Measurements from ENCODE around the gene SMAP1.

The SMAP1 gene

GRCh38 chr6:70667711-70668498 is at the start of gene SMAP1:
Gene SMAP1, plus strand, starts transcription at chr6:70667883. Its CDS starts 141 bp downstream, at chr6:70668024.
- DNase-seq (ENCODE audit: low read depth in 2 of 2) = peak; percentile 87 to 95

- DNase-seq (ENCODE audit: low read depth in 2 of 2) = no peak
Measured at GRCh38 chr6:70620746-70621145, 46.9 kb upstream of the SMAP1 start.

DNA sequence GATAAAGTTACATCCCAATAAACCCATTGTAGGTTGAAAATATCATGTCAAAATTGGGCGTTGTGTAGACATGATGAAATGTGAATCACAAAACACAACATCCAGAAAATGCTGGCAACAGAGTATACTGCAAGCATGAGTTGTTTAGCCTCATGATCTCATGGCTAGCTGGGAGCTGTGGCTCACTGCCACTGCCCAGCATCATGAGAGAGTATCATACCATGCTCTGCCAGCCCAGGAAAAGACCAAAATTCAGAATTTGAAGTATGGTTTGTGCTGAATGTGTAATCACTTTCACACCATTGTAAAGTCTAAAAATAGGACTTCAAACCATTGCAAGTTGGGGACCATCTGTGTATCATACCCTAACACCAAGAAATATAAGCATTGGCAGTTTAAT is 45.2 kb upstream of the SMAP1 start:
- DNase-seq (ENCODE audit: low read depth in 2 of 2) = no peak

GRCh38 chr6:70625436-70625835 is 42.2 kb upstream of the SMAP1 start:
- no peak for DNase-seq (ENCODE audit: low read depth in 2 of 2)

- no peak for DNase-seq (ENCODE audit: low read depth in 2 of 2)
Measured at GRCh38 chr6:70627500-70628254, 40.0 kb upstream of the SMAP1 start.

DNA sequence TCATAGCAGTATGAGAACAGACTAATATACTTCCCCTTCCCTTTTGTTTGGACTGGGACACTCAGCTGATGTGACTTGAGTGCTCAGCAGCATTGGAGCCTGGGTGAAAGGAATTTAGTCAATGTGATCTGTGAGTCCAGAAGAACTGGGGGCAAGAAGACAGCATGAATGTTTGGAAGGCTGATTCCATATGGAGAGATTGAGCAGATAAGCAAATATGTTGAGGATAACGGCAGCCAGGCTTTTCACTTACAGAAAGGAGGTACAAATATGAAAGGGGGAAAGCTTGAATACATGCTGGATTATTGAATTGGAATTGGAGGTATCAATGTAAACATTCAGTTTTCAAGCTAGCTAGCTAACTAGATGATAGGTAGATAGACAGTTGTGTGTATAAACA is 37.8 kb upstream of the SMAP1 start:
- no peak for DNase-seq (ENCODE audit: low read depth in 2 of 2)

DNA sequence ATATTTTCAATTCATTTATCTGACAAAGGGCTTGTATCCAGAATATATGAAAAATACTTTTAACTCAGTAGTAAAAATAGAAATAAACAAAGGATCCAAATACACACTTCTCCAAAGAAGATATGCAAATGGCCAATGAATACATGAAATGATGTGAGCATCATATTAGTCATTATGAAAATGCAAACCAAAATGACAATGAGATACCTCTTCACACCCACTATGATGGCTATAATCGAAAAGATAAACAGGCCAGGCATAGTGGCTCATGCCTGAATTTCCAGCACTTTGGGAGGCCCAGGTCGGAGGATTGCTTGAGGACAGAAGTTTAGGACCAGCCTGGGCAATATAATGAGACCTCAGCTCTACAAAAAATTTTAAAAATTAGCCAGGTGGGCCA is 33.8 kb upstream of the SMAP1 start:
- DNase-seq (ENCODE audit: low read depth in 2 of 2) = no peak

DNA sequence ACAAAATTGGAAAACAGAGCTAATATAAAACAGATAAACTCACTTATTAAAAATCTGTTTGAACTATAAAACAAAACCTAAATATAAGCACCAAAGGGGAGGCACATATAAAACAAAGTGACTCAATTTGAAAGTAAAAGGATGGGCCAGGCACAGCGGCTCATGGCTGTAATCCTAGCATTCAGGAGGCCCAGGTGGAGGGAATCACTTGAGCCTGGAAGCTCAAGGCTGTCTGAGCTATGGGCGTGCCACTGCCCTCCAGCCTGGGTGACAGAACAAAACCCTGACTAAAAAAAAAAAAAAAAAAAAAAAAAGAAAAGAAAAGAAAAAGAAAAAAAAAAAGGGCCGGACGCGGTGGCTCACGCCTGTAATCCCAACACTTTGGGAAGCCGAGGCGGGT is 31.1 kb upstream of the SMAP1 start:
- DNase-seq (ENCODE audit: low read depth in 2 of 2) = no peak

GRCh38 chr6:70638468-70638867 is 29.2 kb upstream of the SMAP1 start:
- DNase-seq (ENCODE audit: low read depth in 2 of 2) = no peak

- DNase-seq (ENCODE audit: low read depth in 2 of 2) = no peak
Measured at GRCh38 chr6:70651326-70651905, 16.3 kb upstream of the SMAP1 start.

DNA sequence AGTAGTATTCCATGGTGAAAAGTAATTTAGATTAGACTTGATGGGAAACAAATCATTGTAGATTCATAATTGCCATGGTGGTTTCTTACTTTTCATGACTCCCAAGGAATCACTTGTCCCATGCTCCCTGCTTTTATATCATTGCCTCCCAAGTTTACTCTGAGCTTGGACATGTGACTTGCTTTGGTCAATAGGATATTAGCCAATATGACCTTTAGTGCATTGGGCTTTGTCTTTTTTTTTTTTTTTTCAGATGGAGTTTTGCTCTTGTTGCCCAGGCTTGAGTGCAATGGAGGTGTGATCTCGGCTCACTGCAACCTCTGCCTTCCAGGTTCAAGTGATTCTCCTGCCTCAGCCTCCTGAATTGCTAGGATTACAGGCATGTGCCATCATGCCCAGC is 15.5 kb upstream of the SMAP1 start:
- no peak for DNase-seq (ENCODE audit: low read depth in 2 of 2)

GRCh38 chr6:70657706-70658105 is 10.0 kb upstream of the SMAP1 start:
- no peak for DNase-seq (ENCODE audit: low read depth in 2 of 2)

DNA sequence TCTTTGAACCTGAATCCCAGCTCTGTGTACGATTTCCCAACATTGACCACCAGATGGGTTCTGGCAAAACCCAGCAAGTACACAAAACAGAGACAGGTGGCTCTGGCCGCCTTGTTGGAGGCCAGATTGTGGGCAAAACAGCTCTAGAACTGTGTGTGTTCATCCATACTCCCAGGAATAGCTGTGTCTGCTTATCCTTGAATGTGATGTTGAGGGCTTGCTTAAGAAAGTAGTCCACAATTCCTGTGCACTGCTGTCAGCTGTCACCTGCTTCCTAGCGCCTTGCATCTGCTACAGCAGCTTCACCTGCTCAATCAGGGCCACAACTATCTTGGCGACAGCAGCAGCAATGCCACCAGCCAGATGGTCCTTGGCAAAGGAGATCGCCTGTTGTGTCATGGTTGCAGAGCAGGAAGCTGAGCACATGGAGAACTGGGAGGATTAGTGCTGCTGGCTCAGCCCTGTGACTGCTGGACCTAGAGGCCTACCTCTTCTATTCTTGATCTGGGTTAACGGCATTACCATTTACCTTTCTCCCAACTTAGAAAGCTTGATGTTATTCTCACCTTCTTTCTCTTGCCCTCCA is 3.7 kb upstream of the SMAP1 start:
- DNase-seq (ENCODE audit: low read depth in 2 of 2) = no peak

DNA sequence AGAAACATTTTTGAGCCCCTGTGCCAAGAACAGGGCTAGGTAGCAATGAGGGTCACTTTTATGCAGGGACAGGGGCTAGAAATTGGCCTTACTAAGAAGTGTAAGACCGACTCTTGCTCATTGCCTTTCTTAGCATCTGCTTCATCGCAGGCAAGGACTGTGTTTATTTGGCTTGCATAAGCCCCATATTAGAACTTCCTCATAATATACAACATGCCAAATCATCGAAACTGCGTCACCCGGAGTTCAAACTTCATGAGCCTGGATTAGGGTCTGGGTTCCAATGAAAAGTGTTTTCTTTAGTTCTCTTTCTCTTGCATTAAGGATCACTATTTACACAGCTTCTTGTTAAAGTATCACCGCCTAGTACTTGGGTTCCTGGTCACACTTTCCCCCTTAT is 977 bp upstream of the SMAP1 start:
- no peak for DNase-seq (ENCODE audit: low read depth in 2 of 2)

DNA sequence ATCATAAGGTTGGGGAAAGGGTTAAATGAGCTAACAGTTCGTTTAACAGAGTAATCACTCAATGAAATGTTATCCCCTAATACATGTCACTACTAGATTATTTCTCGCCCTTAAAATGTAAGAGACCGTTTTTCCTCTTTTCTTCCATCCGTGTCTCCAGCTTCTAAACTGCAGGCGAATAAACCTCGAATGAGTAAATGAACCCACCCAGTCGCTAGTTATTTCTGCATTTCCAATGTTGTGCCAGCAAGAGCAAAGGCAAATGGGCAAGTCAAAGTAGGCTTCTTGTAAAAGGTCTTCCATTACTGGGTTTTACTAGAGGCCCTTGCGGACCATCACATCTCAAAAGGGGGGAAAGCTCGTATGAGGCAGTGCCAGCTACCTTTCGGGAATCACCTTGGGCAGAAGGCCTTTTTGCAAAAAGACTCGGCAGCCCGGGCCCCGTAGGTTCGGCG is 400 bp upstream of the SMAP1 start:
- no peak for DNase-seq (ENCODE audit: low read depth in 2 of 2)

- no peak for DNase-seq (ENCODE audit: low read depth in 2 of 2)
Measured at GRCh38 chr6:70668499-70668812, 773 bp downstream of the SMAP1 start.

- no peak for DNase-seq (ENCODE audit: low read depth in 2 of 2)
Measured at GRCh38 chr6:70669133-70669532, 1.4 kb downstream of the SMAP1 start.

- DNase-seq (ENCODE audit: low read depth in 2 of 2) = no peak
Measured at GRCh38 chr6:70672549-70672948, 4.9 kb downstream of the SMAP1 start.

DNA sequence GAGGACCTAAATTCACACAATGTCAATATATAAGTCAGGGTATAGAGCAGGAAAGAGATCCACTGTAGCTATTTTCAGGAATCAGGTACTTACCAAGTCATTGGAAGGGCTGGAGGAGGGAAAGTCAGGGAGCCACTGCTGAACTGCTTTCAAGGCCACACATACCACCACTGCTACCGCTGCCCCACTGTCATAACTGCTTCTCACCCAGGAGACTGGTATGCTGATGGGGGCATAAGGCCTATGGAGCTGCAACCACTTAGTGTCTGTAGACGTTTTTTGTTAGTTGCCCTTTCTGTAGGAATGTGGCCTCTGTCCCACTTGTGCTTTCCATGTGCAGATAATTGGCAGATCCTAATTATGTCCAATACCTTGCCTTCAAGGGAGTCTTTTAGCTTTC is 5.4 kb downstream of the SMAP1 start:
- DNase-seq (ENCODE audit: low read depth in 2 of 2) = no peak

GRCh38 chr6:70673601-70674000 is 5.9 kb downstream of the SMAP1 start:
- DNase-seq (ENCODE audit: low read depth in 2 of 2) = no peak

DNA sequence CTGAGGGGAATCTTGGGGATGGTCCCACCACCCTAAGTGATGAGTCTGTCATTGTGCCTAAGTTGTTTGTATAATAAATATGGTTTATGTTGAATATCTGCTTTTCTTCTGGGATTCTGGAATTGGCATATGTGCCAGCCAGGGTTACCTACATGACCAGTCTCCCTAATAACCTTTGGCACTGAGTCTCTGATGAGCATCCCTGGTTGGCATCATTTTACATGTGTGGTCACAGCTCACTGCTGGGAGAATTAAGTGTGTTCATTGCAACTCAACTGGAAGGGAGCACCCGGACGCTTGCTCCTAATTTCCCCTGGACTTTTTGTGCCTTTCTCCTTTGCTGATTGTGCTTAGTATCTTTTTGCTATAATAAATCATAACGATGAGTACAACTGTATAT is 8.1 kb downstream of the SMAP1 start:
- DNase-seq (ENCODE audit: low read depth in 2 of 2) = no peak

- DNase-seq (ENCODE audit: low read depth in 2 of 2) = no peak
Measured at GRCh38 chr6:70676821-70677220, 9.1 kb downstream of the SMAP1 start.

- no peak for DNase-seq (ENCODE audit: low read depth in 2 of 2)
Measured at GRCh38 chr6:70680396-70680795, 12.7 kb downstream of the SMAP1 start.

Measured in stimulated activated CD4-positive, alpha-beta T cell treated with anti-CD3 and anti-CD28 coated beads, Interleukin-1b, Interleukin-23, amount 100 ng/mL, for 1 hour (primary cell).